ENCODE data around the gene PSTPIP2. TPM values are rescaled to one million over a fixed set of nuclear protein-coding genes. Genes with fewer than 3 reads are reported as not detected.
A peak's percentile ranks its signal among the peaks of the same experiment; 100 is the strongest.

The PSTPIP2 gene
- total and polyA plus RNA-seq, 2 of the 13 experiments (the other 11 are each of a cell fraction or from before 2014, with no cell fraction given) = 0.25 to 0.27 TPM

GRCh38 chr18:45967007-45967706 is 104.9 kb downstream of the PSTPIP2 start, which contains the start of gene EPG5 (continued):
- TF ChIP-seq WIZ (CRISPR knock-in tag; IDR thresholded peaks at IDR 0.05) (no peak; the same call in 1 of the 2 replicates), DNMT1 (CRISPR knock-in tag; IDR thresholded peaks at IDR 0.05) (no peak), MEIS1 (CRISPR knock-in tag; IDR thresholded peaks at IDR 0.05; ENCODE audit: borderline replicate concordance) (peak; percentile 44; the same call in 1 of the 2 replicates), ARID2 (CRISPR knock-in tag; IDR thresholded peaks at IDR 0.05; ENCODE audit: borderline replicate concordance) (peak; percentile 75; the same call in 1 of the 2 replicates), ZNF20 (CRISPR knock-in tag; IDR thresholded peaks at IDR 0.05) (no peak), HIVEP1 (CRISPR knock-in tag; IDR thresholded peaks at IDR 0.05) (0 out of 2 replicates have a peak, but pooled peaks have one; percentile 21), ZNF138 (CRISPR knock-in tag; IDR thresholded peaks at IDR 0.05; ENCODE audit: low read depth) (no peak), FOSL2 (CRISPR knock-in tag; IDR thresholded peaks at IDR 0.05) (peak; percentile 86), ZNF556 (CRISPR knock-in tag; IDR thresholded peaks at IDR 0.05; ENCODE audit: borderline replicate concordance) (peak; percentile 33; the same call in 1 of the 2 replicates), RXRA (CRISPR knock-in tag; IDR thresholded peaks at IDR 0.05) (peak; percentile 64), ZZZ3 (CRISPR knock-in tag; IDR thresholded peaks at IDR 0.05; ENCODE audit: borderline replicate concordance) (peak; percentile 80; the same call in 1 of the 2 replicates), POLR2AphosphoS2 (IDR thresholded peaks at IDR 0.05; ENCODE audit: low read depth, low read length) (no peak), ZNF891 (CRISPR knock-in tag; IDR thresholded peaks at IDR 0.05) (no peak), ZNF10 (CRISPR knock-in tag; IDR thresholded peaks at IDR 0.05; ENCODE audit: borderline replicate concordance, low read depth) (no peak), THAP11 (CRISPR knock-in tag; IDR thresholded peaks at IDR 0.05) (peak; percentile 93), CSRNP1 (CRISPR knock-in tag; IDR thresholded peaks at IDR 0.05) (peak; percentile 70; the same call in 1 of the 2 replicates), FIP1L1 (IDR thresholded peaks at IDR 0.05; ENCODE audit: borderline replicate concordance, insufficient read depth, low read depth, low read length) (no peak), ZNF577 (CRISPR knock-in tag; IDR thresholded peaks at IDR 0.05; ENCODE audit: borderline replicate concordance, low read depth) (no peak), SALL2 (CRISPR knock-in tag; IDR thresholded peaks at IDR 0.05) (no peak)
- TF ChIP-seq, protein P1, sequence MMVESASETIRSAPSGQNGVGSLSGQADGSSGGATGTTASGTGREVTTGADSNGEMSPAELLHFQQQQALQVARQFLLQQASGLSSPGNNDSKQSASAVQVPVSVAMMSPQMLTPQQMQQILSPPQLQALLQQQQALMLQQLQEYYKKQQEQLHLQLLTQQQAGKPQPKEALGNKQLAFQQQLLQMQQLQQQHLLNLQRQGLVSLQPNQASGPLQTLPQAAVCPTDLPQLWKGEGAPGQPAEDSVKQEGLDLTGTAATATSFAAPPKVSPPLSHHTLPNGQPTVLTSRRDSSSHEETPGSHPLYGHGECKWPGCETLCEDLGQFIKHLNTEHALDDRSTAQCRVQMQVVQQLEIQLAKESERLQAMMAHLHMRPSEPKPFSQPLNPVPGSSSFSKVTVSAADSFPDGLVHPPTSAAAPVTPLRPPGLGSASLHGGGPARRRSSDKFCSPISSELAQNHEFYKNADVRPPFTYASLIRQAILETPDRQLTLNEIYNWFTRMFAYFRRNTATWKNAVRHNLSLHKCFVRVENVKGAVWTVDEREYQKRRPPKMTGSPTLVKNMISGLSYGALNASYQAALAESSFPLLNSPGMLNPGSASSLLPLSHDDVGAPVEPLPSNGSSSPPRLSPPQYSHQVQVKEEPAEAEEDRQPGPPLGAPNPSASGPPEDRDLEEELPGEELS (CRISPR knock-in tag; IDR thresholded peaks at IDR 0.05) = no peak
- TF ChIP-seq, protein P2, sequence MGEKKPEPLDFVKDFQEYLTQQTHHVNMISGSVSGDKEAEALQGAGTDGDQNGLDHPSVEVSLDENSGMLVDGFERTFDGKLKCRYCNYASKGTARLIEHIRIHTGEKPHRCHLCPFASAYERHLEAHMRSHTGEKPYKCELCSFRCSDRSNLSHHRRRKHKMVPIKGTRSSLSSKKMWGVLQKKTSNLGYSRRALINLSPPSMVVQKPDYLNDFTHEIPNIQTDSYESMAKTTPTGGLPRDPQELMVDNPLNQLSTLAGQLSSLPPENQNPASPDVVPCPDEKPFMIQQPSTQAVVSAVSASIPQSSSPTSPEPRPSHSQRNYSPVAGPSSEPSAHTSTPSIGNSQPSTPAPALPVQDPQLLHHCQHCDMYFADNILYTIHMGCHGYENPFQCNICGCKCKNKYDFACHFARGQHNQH (CRISPR knock-in tag; IDR thresholded peaks at IDR 0.05) = peak; percentile 87
- TF ChIP-seq, protein P3, sequence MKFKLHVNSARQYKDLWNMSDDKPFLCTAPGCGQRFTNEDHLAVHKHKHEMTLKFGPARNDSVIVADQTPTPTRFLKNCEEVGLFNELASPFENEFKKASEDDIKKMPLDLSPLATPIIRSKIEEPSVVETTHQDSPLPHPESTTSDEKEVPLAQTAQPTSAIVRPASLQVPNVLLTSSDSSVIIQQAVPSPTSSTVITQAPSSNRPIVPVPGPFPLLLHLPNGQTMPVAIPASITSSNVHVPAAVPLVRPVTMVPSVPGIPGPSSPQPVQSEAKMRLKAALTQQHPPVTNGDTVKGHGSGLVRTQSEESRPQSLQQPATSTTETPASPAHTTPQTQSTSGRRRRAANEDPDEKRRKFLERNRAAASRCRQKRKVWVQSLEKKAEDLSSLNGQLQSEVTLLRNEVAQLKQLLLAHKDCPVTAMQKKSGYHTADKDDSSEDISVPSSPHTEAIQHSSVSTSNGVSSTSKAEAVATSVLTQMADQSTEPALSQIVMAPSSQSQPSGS (CRISPR knock-in tag; IDR thresholded peaks at IDR 0.05) = 0 out of 2 replicates have a peak, but pooled peaks have one; percentile 55

All from HepG2 (cell line).